Panc1 (cell line): ENCODE measurements around the gene NCDN. TPM values are rescaled to one million over a fixed set of nuclear protein-coding genes. Genes with fewer than 3 reads are reported as not detected.

Source experiments
- ATAC-seq: fragments of 200-7000 bp; cut with Tn5 transposase; 2 replicates; pipeline ENCODE4 v1.9.1; 2020; ENCODE audit warnings: mild to moderate bottlenecking, moderate library complexity
- BruUV-seq: library from RNA; stranded (reverse); fragments of 400-500 nt; replicated peaks from 2 replicates; lab custom pipeline; 2021; lab: Mats Ljungman, UMichigan
- CTCF ChIA-PET: fragments of 300-600 bp; sonication (Branson Sonifier 250); formaldehyde crosslinking; loops from one replicate; lab custom pipeline; 2022; ENCODE audit warnings: antibody characterized with exemption; lab: Charles Lee
- POLR2A ChIA-PET: fragments of 300-600 bp; sonication (Branson Sonifier 250); formaldehyde crosslinking; loops from one replicate; lab custom pipeline; 2022; ENCODE audit warnings: antibody characterized with exemption; lab: Charles Lee
- DNase-seq: peaks from one replicate; pipeline ENCODE4 v3.0.0-alpha.2; 2010; ENCODE audit warnings: low read depth, low spot score
- H3K27ac ChIP-seq: 2 replicates; pipeline ENCODE4 v1.5.1; 2011; ENCODE audit warnings: mild to moderate bottlenecking, low read length, inconsistent platforms
- H3K27me3 ChIP-seq: fragments of 200-500 bp; sonication (Bioruptor generic); 2 replicates; pipeline ENCODE4 v1.6.0; 2014; ENCODE audit warnings: low read length, inconsistent platforms; ENCODE audit not compliant: control insufficient read depth, insufficient read depth
- H3K36me3 ChIP-seq: fragments of 200-500 bp; sonication (Bioruptor generic); 2 replicates; pipeline ENCODE4 v1.5.1; 2014; ENCODE audit warnings: inconsistent platforms, mild to moderate bottlenecking, low read length, moderate library complexity; ENCODE audit not compliant: control insufficient read depth, insufficient read depth
- H3K4me1 ChIP-seq: 2 replicates; pipeline ENCODE4 v1.5.1; 2011; ENCODE audit warnings: inconsistent platforms, mild to moderate bottlenecking, low read length, moderate library complexity; ENCODE audit not compliant: control insufficient read depth, insufficient read depth
- H3K4me3 ChIP-seq, 2 experiments: 2 replicates each; pipeline ENCODE4 v1.5.1; 2011 to 2012; ENCODE audit warnings: low read depth in 2 of 2, low read length in 2 of 2, mild to moderate bottlenecking in 2 of 2, inconsistent platforms in 1 of 2, moderate library complexity in 1 of 2
- H3K9me3 ChIP-seq: fragments of 200-500 bp; sonication (Bioruptor generic); 2 replicates; pipeline ENCODE4 v1.5.1; 2014; ENCODE audit warnings: low read depth, mild to moderate bottlenecking, inconsistent platforms, low read length, moderate library complexity; ENCODE audit not compliant: control insufficient read depth, insufficient read depth
- CTCF ChIP-seq: fragments of 450-650 bp; IDR thresholded peaks from 2 replicates; pipeline ENCODE4 v1.5.1; 2017; ENCODE audit warnings: mild to moderate bottlenecking
- POLR2AphosphoS5 ChIP-seq: IDR thresholded peaks from 2 replicates; pipeline ENCODE4 v1.6.1; 2012; ENCODE audit warnings: mild to moderate bottlenecking, low read depth, low read length, moderate library complexity
- REST ChIP-seq, 2 experiments: IDR thresholded peaks; 2 replicates each; pipeline ENCODE4 v1.6.1; 2011 to 2012; ENCODE audit warnings: low read depth in 2 of 2, control low read depth in 1 of 2, low read length in 1 of 2, mild to moderate bottlenecking in 1 of 2, moderate library complexity in 1 of 2; ENCODE audit not compliant: insufficient read depth in 1 of 2
- SIN3A ChIP-seq: IDR thresholded peaks from 2 replicates; pipeline ENCODE4 v1.6.1; 2012; ENCODE audit warnings: low read depth, mild to moderate bottlenecking, low read length, moderate library complexity, borderline replicate concordance; ENCODE audit not compliant: insufficient read depth
- TCF7L2 ChIP-seq: IDR thresholded peaks from 2 replicates; pipeline ENCODE4 v1.6.1; 2011; ENCODE audit warnings: mild to moderate bottlenecking, low read depth, low read length, inconsistent platforms
- in situ Hi-C: cut with HindIII; loops from 2 replicates; pipeline ENCODE4 v1.10.0; 2016; ENCODE audit warnings: low sequenced_read_pairs, low pct_unique_long_range_greater_than_20kb
- intact Hi-C: fragments of 100-400 bp; cut with micrococcal nuclease; formaldehyde crosslinking; loops from one replicate; pipeline ENCODE4 v1.10.0; 2022; ENCODE audit not compliant: unreplicated experiment
- total RNA-seq: library from RNA; stranded (reverse); gene quantifications from one replicate; pipeline ENCODE4 v1.2.1, GENCODE V29; 2021; ENCODE audit not compliant: unreplicated experiment

Gene NCDN
- total RNA-seq, 1 experiment from 2014 or later: 64.1 TPM

- in situ Hi-C loops (no loop called here), intact Hi-C loops (no loop called here)
- TF ChIP-seq REST (IDR thresholded peaks at IDR 0.05; ENCODE audit: insufficient read depth in 1 of 2, low read depth in 2 of 2, low read length in 1 of 2) (no peak), SIN3A (no peak), TCF7L2 (no peak), POLR2AphosphoS5 (no peak), CTCF (no peak)
- POLR2A ChIA-PET: interaction anchor here (0.6 kb wide), 1 partner anchor 90 kb away, joined by 10 read pairs; no protein-coding TSS in a partner anchor
- H3K4me3 ChIP-seq: no peak overlapping the region
- no TSS peak for BruUV-seq
- H3K9me3 ChIP-seq: no peaks in the 10 kb centered on the region
- CTCF ChIA-PET: interaction anchor here (0.6 kb wide), 1 partner anchor 9 kb away, joined by 5 read pairs; no protein-coding TSS in a partner anchor
- peaks cover 20% of the 10 kb centered on the region for H3K36me3 ChIP-seq
- ATAC-seq (no peak), DNase-seq (no peak)
- H3K27ac ChIP-seq: no peak overlapping the region
- no peaks in the 10 kb centered on the region for H3K4me1 ChIP-seq
- no peaks in the 10 kb centered on the region for H3K27me3 ChIP-seq
Measured at GRCh38 chr1:35603468-35603867, 45.9 kb downstream of the NCDN start.

- no peak overlapping the region for H3K4me3 ChIP-seq
- no peaks in the 10 kb centered on the region for H3K27me3 ChIP-seq
- BruUV-seq: no TSS peak
- ChIA-PET POLR2A (interaction anchor here (0.6 kb wide), 1 partner anchor 90 kb away, joined by 10 read pairs; no protein-coding TSS in a partner anchor), CTCF (interaction anchor here (0.6 kb wide), 1 partner anchor 9 kb away, joined by 5 read pairs; no protein-coding TSS in a partner anchor)
- TF ChIP-seq REST (IDR thresholded peaks at IDR 0.05; ENCODE audit: insufficient read depth in 1 of 2, low read depth in 2 of 2, low read length in 1 of 2): no peak
- no peak for TF ChIP-seq SIN3A
- TF ChIP-seq POLR2AphosphoS5: no peak
- no peak for TF ChIP-seq CTCF
- TF ChIP-seq TCF7L2: no peak
- ATAC-seq: no peak
- intact Hi-C loops (no loop called here), in situ Hi-C loops (no loop called here)
- no peak overlapping the region for H3K27ac ChIP-seq
- H3K4me1 ChIP-seq: no peaks in the 10 kb centered on the region
- peaks cover 24% of the 10 kb centered on the region for H3K36me3 ChIP-seq
- DNase-seq: no peak
- H3K9me3 ChIP-seq: no peaks in the 10 kb centered on the region
Measured at GRCh38 chr1:35603941-35604340, 46.3 kb downstream of the NCDN start.
